A549 (cell line): Measurements from ENCODE around the gene TRIM2. TPM values are rescaled to one million over a fixed set of nuclear protein-coding genes. Genes with fewer than 3 reads are reported as not detected.

Experiments
- ATAC-seq, 2 experiments: fragments of 200-7000 bp in 1 of 2; fragments of >200 bp in 1 of 2; cut with Nextera tagmentation in 1 of 2; cut with Tn5 transposase in 1 of 2; 3 replicates each; pipeline versions ENCODE4 v1.8.0 to v1.9.1; 2018 to 2020; ENCODE audit warnings: mild to moderate bottlenecking in 1 of 2, moderate library complexity in 1 of 2
- CTCF ChIA-PET: fragments of 300-600 bp; sonication (Branson Sonifier 250); formaldehyde crosslinking; extraction: SDS; loops from one replicate; lab custom pipeline; 2021; ENCODE audit warnings: antibody characterized with exemption, inconsistent platforms; lab: Yijun Ruan, JAX
- POLR2A ChIA-PET: fragments of 350-600 bp; formaldehyde crosslinking; extraction: SDS; loops from one replicate; lab custom pipeline; 2021; ENCODE audit warnings: antibody characterized with exemption, inconsistent platforms; lab: Yijun Ruan, JAX
- DNase-seq, 2 experiments: peaks; one replicate each; pipeline versions ENCODE4 v3.0.0 to v3.0.0-alpha.2; 2011 to 2016; ENCODE audit warnings: low read depth in 1 of 2, low spot score in 1 of 2
- FAIRE-seq: peaks from 2 replicates; lab custom pipeline; 2011; peaks lifted over from hg19 to GRCh38; lab: Jason Lieb, UNC
- H3K27ac ChIP-seq, 2 experiments: fragments of >200 bp; sonication (Bioruptor Twin); formaldehyde crosslinking; 3 replicates each; pipeline ENCODE4 v1.5.1; 2016 to 2017
- H3K4me1 ChIP-seq: fragments of >200 bp; sonication (Bioruptor Twin); formaldehyde crosslinking; 3 replicates; pipeline ENCODE4 v1.6.1; 2016
- H3K4me2 ChIP-seq: fragments of >200 bp; sonication (Bioruptor Twin); formaldehyde crosslinking; 3 replicates; pipeline ENCODE4 v1.6.1; 2016
- H3K4me3 ChIP-seq: fragments of >200 bp; sonication (Bioruptor Twin); formaldehyde crosslinking; 3 replicates; pipeline ENCODE4 v1.5.1; 2016
- H3K9me3 ChIP-seq: fragments of >200 bp; sonication (Bioruptor Twin); formaldehyde crosslinking; 3 replicates; pipeline ENCODE4 v1.6.1; 2016
- CBX2 ChIP-seq: fragments of 200-600 bp; sonication (generic); IDR thresholded peaks from 2 replicates; pipeline ENCODE4 v1.6.1; 2016; ENCODE audit warnings: low read depth, mild to moderate bottlenecking, borderline replicate concordance
- EHF ChIP-seq: fragments of 250-450 bp; sonication (Bioruptor Pico); IDR thresholded peaks from 2 replicates; pipeline ENCODE4 v1.5.0; 2020; ENCODE audit warnings: mild to moderate bottlenecking
- EHMT2 ChIP-seq: fragments of 200-600 bp; sonication (generic); IDR thresholded peaks from 2 replicates; pipeline ENCODE4 v1.6.1; 2016; ENCODE audit warnings: antibody characterized with exemption, low read depth, mild to moderate bottlenecking, moderate library complexity
- EP300 ChIP-seq, 2 experiments: fragments of >200 bp; sonication (Bioruptor Twin); formaldehyde crosslinking; IDR thresholded peaks; 2 replicates in 1 of 2; 3 replicates in 1 of 2; pipeline ENCODE4 v1.6.1; 2016 to 2017
- ESRRA ChIP-seq: fragments of 150-350 bp; IDR thresholded peaks from 2 replicates; pipeline ENCODE4 v1.6.1; 2014; ENCODE audit warnings: mild to moderate bottlenecking, low read length, borderline replicate concordance
- FOSB ChIP-seq: fragments of 250-450 bp; sonication (Bioruptor Pico); IDR thresholded peaks from 2 replicates; pipeline ENCODE4 v1.5.0; 2020; ENCODE audit warnings: mild to moderate bottlenecking, moderate library complexity
- FOSL2 ChIP-seq, 2 experiments: fragments of 450-650 bp in 1 of 2; fragments of >200 bp in 1 of 2; sonication (Bioruptor Twin) in 1 of 2; formaldehyde crosslinking; IDR thresholded peaks; 2 replicates each; pipeline versions ENCODE4 v1.5.0 to v1.6.1; 2016 to 2020; ENCODE audit warnings: mild to moderate bottlenecking in 1 of 2, moderate library complexity in 1 of 2
- FOXS1 ChIP-seq: fragments of 250-450 bp; sonication (Bioruptor Pico); IDR thresholded peaks from 2 replicates; pipeline ENCODE4 v1.5.0; 2020; ENCODE audit warnings: mild to moderate bottlenecking, moderate library complexity
- GATA3 ChIP-seq: IDR thresholded peaks from 2 replicates; pipeline ENCODE4 v1.6.1; 2012; ENCODE audit warnings: borderline replicate concordance
- HDAC2 ChIP-seq: fragments of 200-600 bp; sonication (generic); IDR thresholded peaks from 2 replicates; pipeline ENCODE4 v1.6.1; 2016
- JUN ChIP-seq, 2 experiments: fragments of >200 bp; sonication (Bioruptor Twin); formaldehyde crosslinking; IDR thresholded peaks; 2 replicates in 1 of 2; 3 replicates in 1 of 2; pipeline ENCODE4 v1.6.1; 2016 to 2017
- JUNB ChIP-seq: fragments of >200 bp; sonication (Bioruptor Twin); formaldehyde crosslinking; IDR thresholded peaks from 2 replicates; pipeline ENCODE4 v1.6.1; 2016
- KDM1A ChIP-seq: fragments of 200-600 bp; sonication (generic); IDR thresholded peaks from 2 replicates; pipeline ENCODE4 v1.6.1; 2016; ENCODE audit warnings: low read depth, mild to moderate bottlenecking
- MYC ChIP-seq: IDR thresholded peaks from 2 replicates; pipeline ENCODE4 v1.6.1; 2012; ENCODE audit warnings: mild to moderate bottlenecking, inconsistent platforms, low read length, improper control_type of control experiment, borderline replicate concordance
- NFE2L2 ChIP-seq: fragments of 150-350 bp; conservative IDR thresholded peaks from 2 replicates; pipeline ENCODE4 v1.6.1; 2014; ENCODE audit warnings: low read length
- RAD21 ChIP-seq, 2 experiments: fragments of >200 bp in 1 of 2; sonication (Bioruptor Twin) in 1 of 2; formaldehyde crosslinking in 1 of 2; IDR thresholded peaks in 1 of 2; conservative IDR thresholded peaks in 1 of 2; 2 replicates in 1 of 2; 3 replicates in 1 of 2; pipeline ENCODE4 v1.6.1; 2012 to 2018; ENCODE audit warnings: inconsistent platforms in 1 of 2
- RCOR1 ChIP-seq: fragments of 150-350 bp; IDR thresholded peaks from 2 replicates; pipeline ENCODE4 v1.6.1; 2014; ENCODE audit warnings: antibody characterized with exemption, low read length, low read depth
- RFX5 ChIP-seq: fragments of 450-650 bp; IDR thresholded peaks from 2 replicates; pipeline ENCODE4 v1.7.1; 2014; ENCODE audit warnings: antibody characterized with exemption, mild to moderate bottlenecking, moderate library complexity
- RNF2 ChIP-seq: fragments of 200-600 bp; sonication (generic); IDR thresholded peaks from 2 replicates; pipeline ENCODE4 v1.6.1; 2016; ENCODE audit warnings: low read depth, mild to moderate bottlenecking, antibody characterized with exemption, moderate library complexity, borderline replicate concordance
- SMC3 ChIP-seq: fragments of >200 bp; sonication (Bioruptor Twin); formaldehyde crosslinking; IDR thresholded peaks from 3 replicates; pipeline ENCODE4 v1.6.1; 2018; ENCODE audit warnings: inconsistent platforms
- SREBF2 ChIP-seq: fragments of 450-650 bp; IDR thresholded peaks from 2 replicates; pipeline ENCODE4 v1.6.1; 2014; ENCODE audit warnings: mild to moderate bottlenecking, moderate library complexity
- TFCP2L1 ChIP-seq: fragments of 250-450 bp; sonication (Bioruptor Pico); IDR thresholded peaks from 2 replicates; pipeline ENCODE4 v1.5.0; 2021; ENCODE audit warnings: mild to moderate bottlenecking
- TP53 ChIP-seq: fragments of 250-450 bp; sonication (Bioruptor Pico); IDR thresholded peaks from 2 replicates; pipeline ENCODE4 v1.5.0; 2021; ENCODE audit warnings: mild to moderate bottlenecking, moderate library complexity
- ZC3H11A ChIP-seq: fragments of 450-650 bp; IDR thresholded peaks from 2 replicates; pipeline ENCODE4 v1.6.1; 2014; ENCODE audit warnings: antibody characterized with exemption, mild to moderate bottlenecking
- WGBS: methylation state at CpG from one replicate; pipeline ENCODE4 v1.1.6; 2017; ENCODE audit errors: missing lambda C conversion rate; 5-methylcytosine and 5-hydroxymethylcytosine counted together
- polyA plus RNA-seq, 4 experiments: library from polyadenylated mRNA; depleted of rRNA in 3 of 4; stranded (reverse); fragments of >200 nt; fragmentation: RNase III in 1 of 4; extraction: RNeasy Plus Mini Kit Qiagen cat#74134 plus additional on column Dnase treatment in 1 of 4; gene quantifications; 2 replicates in 3 of 4; 3 replicates in 1 of 4; pipeline ENCODE4 v1.2.3, GENCODE V29; 2011 to 2017
- TF ChIP-seq, protein P1 (sequence below): fragments of >200 bp; sonication (Bioruptor Twin); formaldehyde crosslinking; IDR thresholded peaks from 2 replicates; pipeline ENCODE4 v1.6.1; 2016
- TF ChIP-seq, protein P2 (sequence below): fragments of 250-450 bp; sonication (Bioruptor Pico); IDR thresholded peaks from 2 replicates; pipeline ENCODE4 v1.5.0; 2020; ENCODE audit warnings: low read depth, mild to moderate bottlenecking, moderate library complexity
- TF ChIP-seq, protein P3 (sequence below): IDR thresholded peaks from 2 replicates; pipeline ENCODE4 v1.6.1; 2012
- TF ChIP-seq, protein P4 (sequence below): IDR thresholded peaks from 2 replicates; pipeline ENCODE4 v1.6.1; 2012; ENCODE audit warnings: low read depth, borderline replicate concordance

TRIM2 gene
- polyA plus RNA-seq, 2 of the 4 experiments (the other 2 are of a cell fraction), result 0.92 to 1.4 TPM

DNA sequence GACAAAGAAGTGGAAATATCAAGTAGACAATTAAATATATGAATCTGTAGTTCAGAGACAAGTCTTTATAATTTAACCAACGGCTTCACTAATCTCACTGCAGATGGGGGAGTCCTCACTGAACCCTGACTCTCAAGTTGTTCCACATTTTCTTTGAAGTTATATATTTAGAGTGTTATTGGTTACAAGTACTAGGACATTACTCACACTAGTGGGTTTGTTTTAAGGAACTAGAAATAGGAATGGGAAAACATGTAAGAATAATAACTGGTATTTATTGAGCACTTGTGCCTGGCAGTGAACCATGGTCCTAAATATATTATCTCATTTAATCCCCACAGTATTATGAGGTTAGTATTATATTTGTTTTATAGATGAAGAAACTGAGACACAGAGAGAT lies 162.2 kb downstream of the TRIM2 start:
- Histone ChIP-seq H3K4me2 (no peak overlapping the region), H3K9me3 (no peaks in the 10 kb centered on the region), H3K4me3 (no peak overlapping the region), H3K27ac (no peak overlapping the region), H3K4me1 (no peaks in the 10 kb centered on the region)
- ChIA-PET POLR2A (no interaction called here), CTCF (no interaction called here)
- ATAC-seq, result no peak
- FAIRE-seq, result no peak
- TF ChIP-seq RNF2 (no peak), GATA3 (no peak), TP53 (CRISPR knock-in tag) (no peak), FOSB (CRISPR knock-in tag) (no peak), CBX2 (no peak), NFE2L2 (no peak), EP300 (IDR thresholded peaks at IDR 0.05) (no peak), FOSL2 (IDR thresholded peaks at IDR 0.05) (no peak), FOSL2 (CRISPR knock-in tag; IDR thresholded peaks at IDR 0.05) (no peak), RAD21 (conservative IDR thresholded peaks at IDR 0.05 in 1 of 2, IDR thresholded peaks at IDR 0.05 in 1 of 2) (no peak), EHF (CRISPR knock-in tag) (no peak), TFCP2L1 (CRISPR knock-in tag) (no peak), ESRRA (no peak), RCOR1 (no peak), KDM1A (no peak), HDAC2 (no peak), MYC (no peak), JUN (IDR thresholded peaks at IDR 0.05) (no peak)
- TF ChIP-seq, protein P1, sequence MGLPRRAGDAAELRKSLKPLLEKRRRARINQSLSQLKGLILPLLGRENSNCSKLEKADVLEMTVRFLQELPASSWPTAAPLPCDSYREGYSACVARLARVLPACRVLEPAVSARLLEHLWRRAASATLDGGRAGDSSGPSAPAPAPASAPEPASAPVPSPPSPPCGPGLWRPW, result no peak
- TF ChIP-seq, protein P2, sequence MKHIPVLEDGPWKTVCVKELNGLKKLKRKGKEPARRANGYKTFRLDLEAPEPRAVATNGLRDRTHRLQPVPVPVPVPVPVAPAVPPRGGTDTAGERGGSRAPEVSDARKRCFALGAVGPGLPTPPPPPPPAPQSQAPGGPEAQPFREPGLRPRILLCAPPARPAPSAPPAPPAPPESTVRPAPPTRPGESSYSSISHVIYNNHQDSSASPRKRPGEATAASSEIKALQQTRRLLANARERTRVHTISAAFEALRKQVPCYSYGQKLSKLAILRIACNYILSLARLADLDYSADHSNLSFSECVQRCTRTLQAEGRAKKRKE (CRISPR knock-in tag), result no peak
- WGBS, result 94% methylated on average over 1 of the region's 1 CpG
- DNase-seq, result no peak

DNA sequence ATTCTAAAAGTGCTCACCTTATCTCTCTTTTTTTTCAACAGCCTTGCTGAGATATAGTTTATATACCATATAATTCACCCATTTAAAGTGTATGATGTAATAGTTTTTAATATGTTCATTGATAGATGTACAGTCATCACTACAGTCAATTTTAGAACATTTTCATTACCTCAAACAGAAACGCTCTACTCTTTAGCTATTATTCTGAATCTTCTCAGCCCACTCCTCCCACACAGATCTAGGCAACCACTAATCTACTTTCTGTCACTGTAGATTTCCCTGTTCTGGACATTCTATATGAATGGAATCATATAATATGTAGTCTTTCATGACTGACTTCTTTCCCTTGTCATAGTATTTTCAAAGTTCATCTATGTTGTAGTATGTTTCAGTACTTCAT lies 162.8 kb downstream of the TRIM2 start:
- no peak for FAIRE-seq
- Histone ChIP-seq H3K4me2 (no peak overlapping the region), H3K27ac (no peak overlapping the region), H3K4me1 (no peaks in the 10 kb centered on the region), H3K9me3 (no peaks in the 10 kb centered on the region; the same call in 2 of the 3 replicates), H3K4me3 (no peak overlapping the region)
- TF ChIP-seq EHMT2 (no peak), FOSL2 (IDR thresholded peaks at IDR 0.05) (no peak), FOSL2 (CRISPR knock-in tag; IDR thresholded peaks at IDR 0.05) (no peak), HDAC2 (no peak), JUNB (no peak), RFX5 (no peak)
- TF ChIP-seq, protein P3, sequence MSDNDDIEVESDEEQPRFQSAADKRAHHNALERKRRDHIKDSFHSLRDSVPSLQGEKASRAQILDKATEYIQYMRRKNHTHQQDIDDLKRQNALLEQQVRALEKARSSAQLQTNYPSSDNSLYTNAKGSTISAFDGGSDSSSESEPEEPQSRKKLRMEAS, result no peak
- TF ChIP-seq, protein P4, sequence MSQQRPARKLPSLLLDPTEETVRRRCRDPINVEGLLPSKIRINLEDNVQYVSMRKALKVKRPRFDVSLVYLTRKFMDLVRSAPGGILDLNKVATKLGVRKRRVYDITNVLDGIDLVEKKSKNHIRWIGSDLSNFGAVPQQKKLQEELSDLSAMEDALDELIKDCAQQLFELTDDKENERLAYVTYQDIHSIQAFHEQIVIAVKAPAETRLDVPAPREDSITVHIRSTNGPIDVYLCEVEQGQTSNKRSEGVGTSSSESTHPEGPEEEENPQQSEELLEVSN, result no peak
- ChIA-PET CTCF (no interaction called here), POLR2A (no interaction called here)
- ATAC-seq, result no peak
- 92% methylated on average over 1 of the region's 1 CpG for WGBS
- DNase-seq, result no peak

DNA sequence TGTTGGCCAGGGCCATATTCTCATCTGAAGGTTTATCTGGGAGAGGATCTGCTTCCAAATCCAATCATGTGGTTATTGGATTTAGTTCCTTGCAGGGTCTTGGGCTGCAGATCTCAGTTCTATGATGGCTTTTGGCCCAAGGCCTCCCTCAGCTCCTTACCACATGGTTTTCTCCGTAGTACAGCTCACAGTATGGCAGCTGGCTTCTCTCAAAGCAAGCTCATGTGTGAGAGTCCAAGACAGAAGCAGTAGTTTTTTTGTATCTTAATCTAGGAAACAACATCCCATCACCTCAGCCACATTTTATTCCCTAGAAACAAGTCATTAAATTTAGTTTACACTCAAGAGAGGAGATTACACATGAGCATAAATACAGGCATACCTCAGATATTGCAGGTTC lies 164.8 kb downstream of the TRIM2 start:
- no peak overlapping the region for H3K4me2 ChIP-seq
- 77% methylated on average over 1 of the region's 1 CpG for WGBS
- ChIA-PET CTCF (no interaction called here), POLR2A (no interaction called here)
- H3K27ac ChIP-seq, result no peak overlapping the region
- ATAC-seq, result no peak
- H3K9me3 ChIP-seq, result no peaks in the 10 kb centered on the region; the same call in 2 of the 3 replicates
- H3K4me3 ChIP-seq, result no peak overlapping the region
- H3K4me1 ChIP-seq, result no peaks in the 10 kb centered on the region
- no peak for TF ChIP-seq CBX2
- TF ChIP-seq NFE2L2, result no peak
- no peak for TF ChIP-seq FOXS1 (CRISPR knock-in tag)
- TF ChIP-seq SREBF2, result no peak
- TF ChIP-seq SMC3, result no peak
- TF ChIP-seq TFCP2L1 (CRISPR knock-in tag), result no peak
- no peak for TF ChIP-seq MYC
- no peak for TF ChIP-seq ZC3H11A
- no peak for DNase-seq
- no peak for FAIRE-seq
